GM23338 (cell line): ENCODE data around the gene MAP4K3.

Source experiments
- CREB1 ChIP-seq: fragments of 250-450 bp; sonication (Bioruptor Pico); IDR thresholded peaks from 2 replicates; pipeline ENCODE4 v1.5.0; 2020; ENCODE audit warnings: low read depth, mild to moderate bottlenecking, moderate library complexity
- CTCF ChIP-seq, 2 experiments: fragments of 200-600 bp in 1 of 2; sonication (generic) in 1 of 2; conservative IDR thresholded peaks; 2 replicates each; pipeline versions ENCODE4 v1.5.1 to v1.6.1; 2016 to 2017; ENCODE audit warnings: antibody characterized with exemption in 2 of 2, low read depth in 2 of 2, mild to moderate bottlenecking in 2 of 2, moderate library complexity in 1 of 2
- EZH2 ChIP-seq: fragments of 200-600 bp; sonication (generic); IDR thresholded peaks from one replicate; pipeline ENCODE4 v1.8.0; 2017; ENCODE audit warnings: antibody characterized with exemption, mild to moderate bottlenecking, low read depth; ENCODE audit not compliant: unreplicated experiment
- JUNB ChIP-seq: IDR thresholded peaks from one replicate; pipeline ENCODE4 v1.6.1; 2016; ENCODE audit warnings: antibody characterized with exemption; ENCODE audit not compliant: unreplicated experiment
- POLR2AphosphoS5 ChIP-seq: IDR thresholded peaks from 2 replicates; pipeline ENCODE4 v1.6.1; 2016; ENCODE audit warnings: antibody characterized with exemption, low read depth

GRCh38 chr2:39484620-39485495, 47.8 kb upstream of the MAP4K3 start:
- no peak for TF ChIP-seq POLR2AphosphoS5
- TF ChIP-seq CTCF (conservative IDR thresholded peaks at IDR 0.05; ENCODE audit: low read depth in 2 of 2), result no peak
- TF ChIP-seq JUNB, result no peak
- TF ChIP-seq CREB1 (CRISPR knock-in tag), result no peak
- TF ChIP-seq EZH2, result no peak
